HG03097 (cell line): Measurements from ENCODE around the gene ZNF565.
"Not testable (repeated sequence)": the region's sequence is repeated elsewhere in the genome, so short reads cannot be mapped to it uniquely, and the experiment has no call there.

Experiments used
- ATAC-seq: cut with Tn5 transposase; IDR thresholded peaks from one replicate; pipeline ENCODE4 v1.9.1; 2021; ENCODE audit not compliant: unreplicated experiment, low FRiP score

ZNF565 gene

DNA sequence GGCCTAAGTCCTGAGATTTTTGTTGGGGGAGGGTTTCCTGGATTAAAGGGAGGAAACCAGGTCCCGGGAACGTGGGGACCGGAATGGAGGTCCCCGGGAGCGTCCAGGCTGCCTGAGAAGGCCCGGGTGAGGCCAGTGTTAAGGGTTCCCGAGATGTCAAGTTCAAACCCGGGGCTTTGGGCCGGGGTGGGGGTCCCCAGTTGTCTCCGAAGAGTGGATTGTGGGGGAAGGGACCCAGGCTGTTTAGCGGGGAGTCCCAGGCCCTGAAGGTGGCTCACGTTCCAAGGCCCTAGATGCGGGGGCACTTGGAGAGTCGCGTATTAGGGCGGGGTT is 62.5 kb downstream of the ZNF565 start:
- ATAC-seq: no peak

DNA sequence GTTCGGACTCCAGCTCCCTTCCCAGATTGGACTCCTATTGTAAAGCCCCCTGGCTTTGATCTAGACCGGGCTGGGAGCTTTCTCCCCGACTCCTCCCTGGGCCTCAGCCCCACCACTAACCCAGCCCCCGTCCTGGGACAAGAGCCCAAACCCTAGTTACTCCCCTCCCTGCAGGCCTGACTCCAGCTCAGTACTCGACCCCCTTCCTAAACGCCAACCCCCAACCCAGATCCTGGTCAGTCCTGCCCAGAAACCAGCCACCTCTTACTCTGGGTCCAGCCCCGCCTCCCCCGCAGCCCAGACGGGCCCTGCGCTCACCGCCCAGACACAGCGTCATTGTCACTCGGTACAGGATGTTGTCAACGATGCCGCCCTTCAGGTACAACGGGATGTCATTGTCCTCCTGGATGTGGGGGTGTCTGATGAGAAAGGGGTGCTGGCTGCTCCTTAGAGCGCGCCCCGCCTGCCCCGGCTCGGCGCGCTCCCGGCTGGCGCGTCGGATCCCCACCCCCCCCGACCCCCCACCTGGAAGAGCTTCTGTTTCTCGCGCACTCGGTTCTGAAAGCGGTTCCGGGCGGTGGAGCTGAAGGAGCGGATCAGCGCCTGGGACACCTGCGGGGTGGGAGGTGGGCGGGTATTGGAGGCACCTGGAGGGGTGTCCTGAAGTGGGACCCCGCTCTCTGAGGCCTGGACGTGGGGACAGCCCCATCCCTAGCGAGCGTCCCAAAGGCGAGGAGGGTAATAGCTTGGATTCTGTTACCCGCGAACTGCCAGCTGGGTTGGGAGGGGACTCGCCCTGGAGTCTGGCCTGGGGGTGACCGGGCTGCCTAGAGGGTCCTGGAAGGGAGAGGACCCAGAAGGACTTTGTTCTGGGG is 63.1 kb downstream of the ZNF565 start:
- no peak for ATAC-seq

DNA sequence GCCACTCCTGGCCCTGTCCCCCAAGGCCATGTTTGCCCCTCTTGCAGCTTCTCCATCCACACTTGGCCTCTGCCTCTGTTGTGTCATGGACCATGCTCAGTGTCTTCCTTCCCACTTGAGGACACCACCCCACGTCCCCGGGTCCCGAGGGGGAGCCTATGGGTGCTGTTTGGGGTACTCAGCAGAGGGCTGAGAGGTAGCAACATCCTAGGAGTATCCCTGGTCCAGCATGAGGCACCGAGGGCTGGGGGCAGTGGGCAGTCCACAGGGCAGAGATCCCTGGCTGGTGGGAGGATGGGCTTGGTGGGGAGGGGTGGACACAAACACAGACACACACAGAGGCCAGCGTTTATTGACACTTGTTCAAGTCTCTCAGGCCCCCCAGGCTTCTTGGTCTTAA is 63.9 kb downstream of the ZNF565 start:
- ATAC-seq: no peak

DNA sequence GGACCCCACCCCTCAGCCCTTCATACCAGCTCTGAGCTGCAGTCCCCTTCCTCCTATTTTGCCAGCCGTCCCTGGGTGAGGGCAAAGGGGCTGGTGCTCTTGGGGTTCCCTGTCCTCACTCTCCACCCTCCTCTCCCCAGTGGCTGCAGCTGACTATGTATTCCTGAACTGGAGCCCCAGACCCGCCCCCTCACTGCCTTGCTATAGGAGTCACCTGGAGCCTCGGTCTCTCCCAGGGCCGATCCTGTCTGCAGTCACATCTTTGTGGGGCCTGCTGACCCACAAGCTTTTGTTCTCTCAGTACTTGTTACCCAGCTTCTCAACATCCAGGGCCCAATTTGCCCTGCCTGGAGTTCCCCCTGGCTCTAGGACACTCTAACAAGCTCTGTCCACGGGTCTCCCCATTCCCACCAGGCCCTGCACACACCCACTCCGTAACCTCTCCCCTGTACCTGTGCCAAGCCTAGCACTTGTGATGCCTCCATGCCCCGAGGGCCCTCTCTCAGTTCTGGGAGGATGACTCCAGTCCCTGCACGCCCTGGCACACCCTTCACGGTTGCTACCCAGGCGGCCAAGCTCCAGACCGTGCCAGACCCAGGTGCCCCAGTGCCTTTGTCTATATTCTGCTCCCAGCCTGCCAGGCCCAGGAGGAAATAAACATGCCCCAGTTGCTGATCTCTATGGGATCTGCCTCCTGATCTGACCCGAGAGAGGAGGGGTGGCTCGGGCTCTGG is 64.6 kb downstream of the ZNF565 start:
- no peak for ATAC-seq

DNA sequence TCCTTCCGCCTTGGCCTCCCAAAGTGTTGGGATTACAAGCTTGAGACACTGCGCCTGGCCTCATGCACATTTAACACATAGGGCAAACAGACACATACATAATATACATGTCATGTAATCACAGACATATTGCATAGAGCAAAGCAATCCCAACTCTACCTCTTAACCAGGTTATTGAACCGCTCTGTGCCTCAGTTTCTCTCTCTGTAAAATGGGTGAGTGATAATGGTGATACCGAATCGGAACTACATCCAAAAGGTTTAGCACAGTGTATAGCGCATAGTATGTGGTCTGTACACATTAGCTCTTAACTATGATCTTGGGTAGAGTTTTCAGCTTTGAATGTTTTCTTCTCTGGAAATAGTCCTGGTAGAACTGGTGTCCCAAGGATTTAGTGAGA is 69.8 kb downstream of the ZNF565 start:
- no peak for ATAC-seq

DNA sequence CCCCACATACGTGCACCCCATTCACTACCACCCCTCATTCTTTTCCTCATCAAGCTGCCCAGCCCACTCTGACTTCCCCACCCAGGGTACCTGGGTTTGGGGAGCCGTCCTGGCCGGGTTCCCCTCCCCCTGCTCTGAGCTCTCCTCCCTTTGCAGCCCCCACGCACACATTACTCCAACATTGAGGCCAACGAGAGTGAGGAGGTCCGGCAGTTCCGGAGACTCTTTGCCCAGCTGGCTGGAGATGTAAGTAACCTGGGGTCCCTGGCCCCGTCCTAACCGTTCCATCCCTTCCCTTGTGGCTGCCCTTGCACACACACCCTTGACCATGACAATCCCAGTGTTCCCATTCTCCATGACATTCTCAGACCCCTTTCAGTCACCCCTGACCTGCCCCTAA is 72.0 kb downstream of the ZNF565 start:
- no peak for ATAC-seq

DNA sequence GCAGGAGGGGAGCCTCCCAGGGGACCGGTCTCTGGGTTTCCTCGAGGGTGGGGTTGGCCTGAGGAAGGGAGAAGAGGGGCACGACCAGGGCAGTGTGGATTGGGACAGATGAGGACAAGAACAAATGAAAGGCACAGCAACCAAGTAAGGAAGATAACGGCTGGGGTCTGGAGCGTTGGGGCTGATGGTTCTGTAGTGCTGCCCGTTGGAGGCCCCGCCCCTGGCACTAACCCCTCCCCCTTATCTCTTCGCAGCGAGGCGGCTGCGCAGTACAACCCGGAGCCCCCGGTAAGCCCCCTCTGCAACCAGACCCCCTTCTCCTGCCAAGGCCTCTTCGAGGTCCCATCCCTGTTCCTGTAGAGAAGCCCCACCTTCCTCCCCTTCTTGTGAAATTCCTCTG is 72.4 kb downstream of the ZNF565 start:
- no peak for ATAC-seq

DNA sequence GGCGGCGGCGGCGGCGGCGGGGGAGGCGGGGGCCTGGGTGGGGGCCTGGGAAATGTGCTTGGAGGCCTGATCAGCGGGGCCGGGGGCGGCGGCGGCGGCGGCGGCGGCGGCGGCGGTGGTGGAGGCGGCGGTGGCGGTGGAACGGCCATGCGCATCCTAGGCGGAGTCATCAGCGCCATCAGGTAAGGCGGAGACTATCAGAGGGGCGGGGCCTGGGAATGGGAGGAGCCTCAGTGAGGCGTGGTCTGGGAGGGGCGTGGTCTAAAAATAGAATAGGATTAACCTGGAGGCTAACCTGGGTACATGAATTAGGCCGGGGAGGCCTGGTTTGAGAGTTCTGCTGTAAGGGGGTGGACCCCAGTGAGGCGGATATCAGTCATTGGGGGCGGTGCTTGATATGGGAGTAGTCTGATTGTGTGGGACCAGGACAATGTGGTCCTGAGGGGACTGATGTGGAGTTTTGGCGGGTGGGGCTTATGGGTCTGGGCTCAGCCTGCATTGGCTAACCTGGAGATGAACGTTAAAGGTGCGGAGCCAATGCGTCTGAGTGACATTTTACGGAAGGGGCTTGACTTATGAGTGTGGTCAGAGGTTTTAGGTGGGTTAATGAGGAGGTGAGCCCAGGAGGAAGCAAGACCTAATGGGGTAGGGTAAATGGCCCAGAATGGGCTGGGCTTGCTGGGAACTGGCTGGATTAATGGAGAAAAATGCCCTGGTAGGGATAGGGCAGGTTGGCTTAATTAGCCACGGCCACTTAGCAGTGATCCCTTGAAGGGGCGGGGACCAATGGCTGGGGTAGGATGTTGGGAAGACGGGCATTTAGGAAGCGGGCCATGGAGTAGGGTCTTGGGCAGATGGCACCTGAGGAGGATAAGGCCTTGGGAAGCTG is 73.2 kb downstream of the ZNF565 start:
- ATAC-seq: no peak

DNA sequence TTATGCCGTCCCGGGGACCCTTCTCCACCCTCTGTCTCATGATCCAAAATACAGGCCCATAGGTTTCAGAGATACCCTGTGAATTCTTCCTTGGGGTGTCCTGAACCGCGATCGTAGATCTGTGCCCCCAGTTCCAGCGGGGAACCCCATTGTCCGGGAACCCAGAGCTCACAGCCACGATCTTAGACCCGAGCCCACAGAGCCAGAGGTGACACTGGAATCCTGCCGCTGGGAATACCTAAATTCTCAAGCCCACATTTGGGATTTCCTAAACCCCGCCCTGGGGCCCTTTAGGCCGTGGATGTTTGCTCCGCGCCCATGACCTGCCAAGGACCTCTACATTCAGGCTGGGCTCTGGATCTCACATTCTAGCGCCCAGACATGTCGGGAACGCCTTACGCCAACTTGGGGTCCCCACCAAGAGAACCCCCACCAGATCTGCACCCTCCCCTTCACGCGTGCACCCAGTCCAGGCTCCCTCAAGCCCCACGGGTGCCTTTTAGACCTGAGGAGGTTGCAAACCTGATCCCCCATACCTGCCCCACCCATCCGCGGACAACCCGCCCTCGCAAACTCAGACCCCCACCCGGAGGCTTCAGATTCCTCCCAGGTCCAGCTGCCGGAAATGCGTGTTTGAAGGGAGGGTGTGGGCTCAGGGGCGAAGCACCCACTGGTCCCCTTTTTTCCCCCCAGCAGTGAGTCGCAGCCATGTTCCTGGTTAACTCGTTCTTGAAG is 74.0 kb downstream of the ZNF565 start:
- ATAC-seq: no peak

DNA sequence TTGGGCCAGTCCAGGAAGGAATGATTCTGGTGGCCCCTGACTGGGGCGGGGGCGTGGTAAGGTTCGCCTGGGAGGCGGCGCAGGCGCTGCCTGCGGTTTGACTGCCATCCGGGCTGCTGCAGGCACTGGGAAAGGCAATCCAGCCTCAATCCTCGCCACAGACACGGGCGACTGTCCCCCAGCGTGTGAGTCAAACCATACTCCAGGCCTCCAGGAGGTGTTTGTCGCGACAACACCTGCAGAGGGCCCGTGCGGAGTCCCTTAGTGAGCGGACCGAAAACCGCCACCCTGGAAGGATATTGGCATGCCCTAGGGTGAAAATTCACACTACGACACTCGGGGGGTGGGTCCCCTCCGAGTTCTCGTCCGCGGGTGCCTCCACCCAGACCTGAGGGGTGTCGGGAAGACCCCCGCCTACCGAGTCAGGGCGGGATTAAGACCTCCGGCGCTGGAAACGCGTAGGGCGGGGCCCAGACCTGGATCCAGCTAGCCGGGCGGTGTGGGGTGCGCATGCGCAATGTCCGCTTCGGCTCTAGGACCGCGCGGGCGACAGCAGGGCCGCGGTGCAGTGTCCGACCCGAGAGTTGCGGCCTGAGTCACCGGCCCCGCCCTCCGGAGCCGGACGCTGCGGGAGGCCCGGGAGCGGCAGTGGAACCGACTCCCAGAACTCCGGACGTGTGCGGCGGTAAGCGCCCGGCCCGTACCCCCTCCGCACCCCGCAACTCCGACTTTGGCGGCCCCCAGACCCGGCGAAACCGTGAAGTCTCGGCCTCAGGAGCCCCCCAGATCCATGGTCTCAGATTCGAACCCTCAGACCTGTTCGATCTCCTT is 74.8 kb downstream of the ZNF565 start, which contains the start of gene CAPNS1:
Gene CAPNS1, plus strand, starts transcription at position 594 of the 831 bp plus-strand sequence. CDS start 946 bp downstream, outside the sequence.
- ATAC-seq: peak; percentile 77

DNA sequence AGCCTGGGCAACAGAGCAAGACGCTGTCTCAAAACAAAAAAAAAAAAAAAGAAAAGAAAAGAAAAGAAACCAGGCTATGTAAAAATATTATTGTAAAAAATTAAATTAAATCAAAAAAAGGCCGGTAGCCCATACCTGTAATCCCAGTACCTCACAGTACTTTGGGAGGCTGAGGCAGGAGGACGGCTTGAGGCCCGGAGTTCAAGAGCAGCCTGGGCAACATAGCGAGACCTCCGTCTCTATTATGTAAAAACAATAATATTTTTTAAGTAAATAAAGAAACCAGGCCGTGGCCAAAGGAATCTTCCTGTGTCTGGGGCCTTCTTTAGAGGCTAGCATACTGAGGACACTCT is 75.4 kb downstream of the ZNF565 start:
- no peak for ATAC-seq

DNA sequence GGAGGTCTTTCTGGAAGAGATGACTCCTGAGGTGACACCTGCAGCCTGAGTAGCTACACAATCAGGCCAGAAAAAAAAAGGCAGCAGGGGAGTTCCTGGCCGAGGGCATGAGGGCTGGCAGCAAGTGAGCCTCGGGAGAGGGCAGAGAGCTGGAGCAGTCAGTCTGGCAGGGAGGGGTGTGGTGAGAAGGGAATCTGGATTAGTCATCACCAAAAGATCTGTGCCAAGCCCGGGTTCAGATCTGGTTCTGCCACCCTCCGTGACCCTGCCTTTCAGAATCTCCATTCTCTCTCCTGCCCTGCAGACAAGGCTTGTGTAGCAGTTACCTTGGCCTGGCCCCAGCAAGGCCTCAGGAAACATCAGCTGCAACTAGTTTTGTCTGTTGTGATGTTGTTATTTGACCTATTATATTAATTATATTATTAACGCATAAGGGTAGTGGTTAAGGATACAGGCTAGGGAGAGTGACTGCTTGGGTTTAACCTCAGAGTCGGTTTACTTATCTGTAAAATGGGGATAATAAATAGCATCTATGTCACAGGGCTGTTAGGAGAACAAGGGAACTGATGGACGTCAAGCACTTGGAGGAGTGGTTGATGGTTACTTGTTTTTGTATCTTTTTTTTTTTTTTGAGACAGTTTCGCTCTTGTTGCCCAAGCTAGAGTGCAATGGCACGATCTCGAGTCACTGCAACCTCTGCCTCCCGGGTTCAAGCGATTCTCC is 77.3 kb downstream of the ZNF565 start:
- no peak for ATAC-seq

DNA sequence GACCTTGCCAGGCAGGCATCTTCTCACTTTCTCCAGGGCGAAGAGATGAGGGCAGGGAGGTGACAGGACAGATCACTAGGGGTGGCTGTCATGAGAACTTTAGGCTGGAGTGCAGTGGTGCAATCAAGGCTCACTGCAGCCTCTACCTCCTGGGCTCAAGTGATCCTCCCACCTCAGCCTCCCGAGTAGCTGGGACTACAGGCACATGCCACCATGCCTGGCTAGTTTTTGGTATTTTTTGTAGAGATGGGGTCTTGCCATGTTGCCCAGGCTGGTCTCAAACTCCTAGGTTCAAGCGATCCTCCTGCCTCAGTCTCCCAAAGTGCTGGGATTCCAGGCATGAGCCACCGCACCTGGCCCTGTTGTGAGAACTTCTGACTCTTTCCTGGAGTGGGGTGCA is 79.6 kb downstream of the ZNF565 start:
- ATAC-seq: not testable (repeated sequence)
